Islet of Langerhans (tissue), 1 donor: ENCODE data around the gene SRA1.
"Not testable (repeated sequence)": the region's sequence is repeated elsewhere in the genome, so short reads cannot be mapped to it uniquely, and the experiment has no call there.

ENCODE experiments used
- FAIRE-seq: peaks from one replicate; lab custom pipeline; 2011; peaks lifted over from hg19 to GRCh38; lab: Jason Lieb, UNC

SRA1 gene

GRCh38 chr5:140557136-140557805 is at the start of gene SRA1:
Gene SRA1, minus strand, starts transcription at chr5:140557473. Its CDS starts 21 bp downstream, at chr5:140557452.
- no peak for FAIRE-seq

- no peak for FAIRE-seq
These were observed 49.8 kb upstream of the SRA1 start for GRCh38 chr5:140607031-140607430.

- no peak for FAIRE-seq
These were observed 48.6 kb upstream of the SRA1 start for GRCh38 chr5:140605879-140606278.

GRCh38 chr5:140603734-140604133 is 46.5 kb upstream of the SRA1 start:
- FAIRE-seq: no peak

GRCh38 chr5:140603446-140603698 is 46.1 kb upstream of the SRA1 start:
- FAIRE-seq: not testable (repeated sequence)

- FAIRE-seq: no peak
These were observed 44.9 kb upstream of the SRA1 start for GRCh38 chr5:140602147-140602546.

GRCh38 chr5:140600096-140600495 is 42.8 kb upstream of the SRA1 start:
- no peak for FAIRE-seq

- no peak for FAIRE-seq
These were observed 41.6 kb upstream of the SRA1 start for GRCh38 chr5:140598836-140599235.

GRCh38 chr5:140596321-140596741 is 39.1 kb upstream of the SRA1 start:
- no peak for FAIRE-seq

- FAIRE-seq: no peak
These were observed 38.4 kb upstream of the SRA1 start for GRCh38 chr5:140595538-140596300.

GRCh38 chr5:140594169-140594568 is 36.9 kb upstream of the SRA1 start:
- no peak for FAIRE-seq

GRCh38 chr5:140593070-140593469 is 35.8 kb upstream of the SRA1 start:
- FAIRE-seq: not testable (repeated sequence)

- no peak for FAIRE-seq
These were observed 34.6 kb upstream of the SRA1 start for GRCh38 chr5:140591747-140592372.

- no peak for FAIRE-seq
These were observed 33.6 kb upstream of the SRA1 start for GRCh38 chr5:140590861-140591260.

- FAIRE-seq: no peak
These were observed 31.2 kb upstream of the SRA1 start for GRCh38 chr5:140588311-140589070.

- FAIRE-seq: no peak
These were observed 30.2 kb upstream of the SRA1 start for GRCh38 chr5:140587495-140587894.

- FAIRE-seq: not testable (repeated sequence)
These were observed 22.0 kb upstream of the SRA1 start for GRCh38 chr5:140579188-140579747.

GRCh38 chr5:140576776-140577201 is 19.5 kb upstream of the SRA1 start:
- no peak for FAIRE-seq

GRCh38 chr5:140575309-140575708 is 18.0 kb upstream of the SRA1 start:
- FAIRE-seq: no peak

GRCh38 chr5:140574165-140574564 is 16.9 kb upstream of the SRA1 start:
- no peak for FAIRE-seq

- no peak for FAIRE-seq
These were observed 16.4 kb upstream of the SRA1 start for GRCh38 chr5:140573683-140574082.

GRCh38 chr5:140571105-140571504 is 13.8 kb upstream of the SRA1 start:
- FAIRE-seq: no peak
